NCI-H2107 (cell line): ENCODE data around the gene ENPP3.
A peak's percentile ranks its signal among the peaks of the same experiment; 100 is the strongest.
"Not testable (repeated sequence)": the region's sequence is repeated elsewhere in the genome, so short reads cannot be mapped to it uniquely, and the experiment has no call there.

Source experiments
- DNase-seq: peaks from one replicate; lab custom pipeline; 2025; lab: John Stamatoyannopoulos, UW

ENPP3 gene

GRCh38 chr6:131685266-131685780 is 48.2 kb downstream of the ENPP3 start:
- DNase-seq: no peak

DNA sequence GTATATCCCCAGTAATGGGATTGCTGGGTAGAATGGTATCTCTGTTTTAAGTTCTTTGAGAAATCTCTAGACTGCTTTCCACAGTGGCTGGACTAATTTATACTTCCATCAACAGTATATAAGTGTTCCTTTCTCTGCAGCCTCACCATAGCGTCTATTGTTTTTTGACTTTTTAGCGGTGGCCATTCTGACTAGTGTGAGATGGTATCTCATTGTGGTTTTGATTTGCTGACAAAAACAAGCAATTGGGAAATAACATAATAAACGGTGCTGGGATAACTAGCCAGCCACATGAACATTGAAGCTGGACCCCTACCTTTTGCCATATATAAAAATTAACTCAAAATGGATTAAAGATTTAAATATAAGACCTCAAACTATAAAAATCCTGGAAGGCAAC is 49.9 kb downstream of the ENPP3 start:
- DNase-seq: no peak

GRCh38 chr6:131688286-131688685 is 51.2 kb downstream of the ENPP3 start:
- DNase-seq: no peak

- no peak for DNase-seq
These were observed 54.9 kb downstream of the ENPP3 start for GRCh38 chr6:131692031-131692430.

- no peak for DNase-seq
These were observed 55.5 kb downstream of the ENPP3 start for GRCh38 chr6:131692589-131692988.

DNA sequence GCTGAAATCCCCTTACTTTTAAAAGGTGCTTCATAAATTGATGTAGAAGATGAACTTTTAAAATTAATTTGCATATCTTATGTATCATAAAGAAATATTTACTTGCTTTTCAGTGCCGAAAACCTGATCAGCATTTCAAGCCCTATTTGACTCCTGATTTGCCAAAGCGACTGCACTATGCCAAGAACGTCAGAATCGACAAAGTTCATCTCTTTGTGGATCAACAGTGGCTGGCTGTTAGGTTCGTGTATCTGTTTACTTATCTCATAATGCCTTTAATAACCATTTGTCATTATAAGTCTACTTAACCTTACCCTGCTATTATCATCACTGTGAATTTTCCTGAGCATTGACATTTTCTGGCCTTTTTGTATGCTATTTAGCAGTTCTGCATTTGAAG is 56.3 kb downstream of the ENPP3 start:
- DNase-seq: no peak

- DNase-seq: peak; percentile 24
These were observed 57.8 kb downstream of the ENPP3 start for GRCh38 chr6:131694832-131695426.

DNA sequence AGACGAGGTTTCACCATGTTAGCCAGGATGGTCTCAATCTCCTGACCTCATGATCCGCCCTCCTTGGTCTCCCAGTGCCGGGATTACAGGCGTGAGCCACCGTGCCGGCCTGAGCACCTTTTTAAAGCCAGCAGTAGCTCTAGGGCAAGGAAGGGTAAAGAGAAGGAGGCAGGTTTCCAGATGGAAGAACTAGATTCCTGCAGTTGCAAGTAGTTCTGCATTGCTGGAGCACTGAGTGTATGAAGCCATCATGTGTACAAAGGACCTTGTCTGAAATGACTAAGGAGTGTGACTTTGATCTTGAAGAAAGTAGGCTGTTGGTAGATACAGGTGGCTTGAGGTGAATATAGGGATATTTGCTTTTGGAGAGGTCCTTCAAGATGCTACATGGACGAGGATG is 59.9 kb downstream of the ENPP3 start:
- no peak for DNase-seq

GRCh38 chr6:131700851-131701250 is 63.7 kb downstream of the ENPP3 start:
- DNase-seq: not testable (repeated sequence)

- DNase-seq: not testable (repeated sequence)
These were observed 66.8 kb downstream of the ENPP3 start for GRCh38 chr6:131703905-131704304.

DNA sequence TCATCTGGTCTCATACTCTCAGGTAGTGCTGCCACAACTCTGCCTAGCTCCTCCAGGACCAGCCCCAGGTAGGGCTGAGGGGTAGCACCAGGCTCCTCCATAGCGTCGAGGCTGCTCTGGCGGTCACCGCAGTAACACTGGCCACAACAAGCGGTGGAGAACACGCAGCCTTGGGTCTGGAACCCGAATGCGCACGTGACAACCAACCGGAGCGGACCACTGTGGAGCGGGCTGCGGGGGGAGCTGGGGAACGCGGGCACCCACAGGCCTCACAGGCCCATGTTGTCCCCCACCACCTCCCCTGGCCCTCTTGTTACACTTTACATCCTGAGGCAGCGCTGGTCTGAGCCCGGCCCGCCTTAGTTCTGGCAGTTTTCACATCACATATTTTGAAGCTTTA is 73.8 kb downstream of the ENPP3 start, which contains the start of gene CTAGE9:
TSS of gene CTAGE9 (minus strand) at position 101 of the 400 bp plus-strand sequence. CDS start at position 101, 0 bp downstream.
- DNase-seq: not testable (repeated sequence)

GRCh38 chr6:131715567-131715966 is 78.5 kb downstream of the ENPP3 start:
- DNase-seq: not testable (repeated sequence)

GRCh38 chr6:131717836-131718542 is 80.9 kb downstream of the ENPP3 start:
- no peak for DNase-seq

DNA sequence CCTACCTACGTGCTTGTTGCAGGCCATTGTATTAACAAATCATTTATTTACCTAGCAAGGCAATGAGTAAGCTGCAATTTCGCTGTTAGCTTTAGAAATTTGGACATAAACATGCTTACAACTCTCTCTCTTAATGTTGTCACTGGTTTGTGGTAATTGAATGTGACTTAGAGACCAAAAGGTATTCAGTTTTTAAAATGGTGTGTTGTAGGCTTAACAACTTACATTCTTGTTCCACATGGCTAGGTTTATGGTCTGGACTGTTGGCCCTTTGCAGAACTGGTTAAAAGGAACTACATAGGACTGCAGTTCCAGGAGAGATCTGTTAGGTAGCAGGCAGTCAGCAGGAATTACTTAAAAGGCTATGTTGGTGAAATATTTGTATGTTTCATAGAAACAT is 84.1 kb downstream of the ENPP3 start:
- DNase-seq: no peak

- DNase-seq: no peak
These were observed 87.0 kb downstream of the ENPP3 start for GRCh38 chr6:131724114-131724513.

DNA sequence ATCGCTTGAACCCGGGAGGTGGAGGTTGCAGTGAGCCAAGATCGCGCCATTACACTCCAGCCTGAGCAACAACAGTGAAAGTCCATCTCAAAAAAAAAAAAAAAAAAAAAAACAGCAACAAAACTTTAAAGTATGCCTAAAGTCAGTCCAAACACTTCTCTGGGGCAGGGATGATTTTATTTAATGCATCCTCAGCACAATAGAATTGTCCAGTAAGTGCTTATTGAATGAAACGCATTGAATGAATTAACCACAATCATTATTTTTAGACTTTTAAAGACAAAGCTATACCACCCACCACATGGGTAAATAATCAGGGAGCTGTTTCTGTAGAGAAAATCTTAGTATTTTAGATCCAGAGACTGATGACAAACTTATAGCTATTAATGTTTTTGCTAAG is 90.4 kb downstream of the ENPP3 start:
- DNase-seq: no peak

DNA sequence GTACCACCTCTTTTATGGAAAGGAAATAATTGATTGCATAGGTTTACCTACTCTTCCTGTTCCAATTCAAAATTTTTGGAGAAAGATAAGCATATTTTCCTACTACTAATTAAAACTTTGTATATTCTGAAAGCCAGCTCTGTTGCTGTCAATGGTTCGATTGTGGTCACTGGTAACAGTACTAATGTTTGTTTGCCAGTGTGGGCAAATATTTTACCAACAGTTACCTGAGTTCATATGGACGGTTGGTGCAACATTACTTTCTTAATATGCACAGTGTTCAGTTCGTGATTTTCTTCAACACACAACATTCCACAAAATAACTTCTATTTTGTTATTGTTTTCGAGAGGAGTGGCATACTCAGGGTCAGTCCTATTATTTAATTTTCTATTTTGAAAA is 90.8 kb downstream of the ENPP3 start:
- no peak for DNase-seq

- no peak for DNase-seq
These were observed 91.3 kb downstream of the ENPP3 start for GRCh38 chr6:131728296-131728939.

DNA sequence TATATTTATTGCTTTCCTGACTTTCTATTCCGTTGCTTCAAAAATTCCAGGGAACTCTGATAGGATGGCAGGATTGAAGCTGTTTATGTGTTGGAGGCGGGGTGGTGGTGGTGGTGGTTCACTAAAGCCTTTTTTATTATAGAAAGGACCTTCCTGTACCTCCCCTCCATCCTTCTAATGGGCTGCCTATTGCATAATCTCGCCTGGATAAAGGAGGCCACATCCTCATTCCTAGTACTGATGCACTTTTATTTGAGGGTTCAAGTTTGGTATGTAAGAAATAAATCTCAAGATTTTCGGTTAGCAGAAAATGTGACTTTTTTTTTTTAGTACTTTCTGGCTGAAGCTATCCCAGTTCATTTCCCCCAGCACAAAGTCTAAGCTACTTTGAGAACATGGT is 92.4 kb downstream of the ENPP3 start:
- no peak for DNase-seq

DNA sequence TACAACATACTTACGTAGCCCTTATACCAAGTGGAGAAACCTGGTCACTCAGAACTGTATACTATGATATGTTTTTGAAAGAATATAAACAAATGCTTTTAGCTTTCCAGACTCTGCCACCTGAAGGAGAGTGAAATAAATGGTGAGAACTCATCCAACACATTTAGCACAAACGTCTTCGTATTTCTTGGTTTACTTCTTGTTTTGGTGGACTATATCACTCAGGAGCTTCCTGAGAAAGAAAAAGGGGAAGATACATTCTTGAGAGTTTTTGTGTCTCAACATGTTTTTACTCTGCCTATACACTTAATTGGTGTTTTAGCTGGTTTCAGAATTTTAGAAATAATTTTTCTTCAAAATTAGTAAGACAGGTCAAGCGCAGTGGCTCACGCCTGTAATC is 93.2 kb downstream of the ENPP3 start:
- DNase-seq: no peak

- DNase-seq: no peak
These were observed 94.1 kb downstream of the ENPP3 start for GRCh38 chr6:131731224-131731623.

DNA sequence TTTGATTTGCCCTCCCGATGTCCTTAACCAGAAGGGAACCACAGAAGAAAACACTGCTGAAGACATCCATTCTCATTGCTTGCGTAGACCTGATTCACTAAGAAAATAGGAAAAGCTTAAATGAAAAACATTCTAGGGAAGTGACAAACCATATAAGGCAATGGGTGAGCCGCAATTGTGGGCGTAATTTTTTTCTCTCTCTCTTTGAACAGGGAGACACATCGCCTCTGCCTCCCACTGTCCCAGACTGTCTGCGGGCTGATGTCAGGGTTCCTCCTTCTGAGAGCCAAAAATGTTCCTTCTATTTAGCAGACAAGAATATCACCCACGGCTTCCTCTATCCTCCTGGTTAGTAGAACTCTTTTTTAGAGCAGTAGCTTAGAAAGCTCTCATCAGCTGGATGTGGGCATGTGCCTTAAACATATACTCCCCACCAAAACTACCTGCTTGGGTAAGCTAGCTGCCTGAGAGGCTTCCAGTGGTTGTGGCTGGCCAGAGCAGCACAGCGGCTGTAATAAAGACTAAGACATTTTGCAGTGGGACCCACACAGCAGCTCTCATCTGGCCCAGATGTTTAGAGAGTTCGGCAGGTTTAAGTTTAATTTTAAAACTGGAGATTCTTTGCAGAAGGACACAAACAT is 96.4 kb downstream of the ENPP3 start:
- no peak for DNase-seq
